ENCODE data around the gene ZFTA.

DNA sequence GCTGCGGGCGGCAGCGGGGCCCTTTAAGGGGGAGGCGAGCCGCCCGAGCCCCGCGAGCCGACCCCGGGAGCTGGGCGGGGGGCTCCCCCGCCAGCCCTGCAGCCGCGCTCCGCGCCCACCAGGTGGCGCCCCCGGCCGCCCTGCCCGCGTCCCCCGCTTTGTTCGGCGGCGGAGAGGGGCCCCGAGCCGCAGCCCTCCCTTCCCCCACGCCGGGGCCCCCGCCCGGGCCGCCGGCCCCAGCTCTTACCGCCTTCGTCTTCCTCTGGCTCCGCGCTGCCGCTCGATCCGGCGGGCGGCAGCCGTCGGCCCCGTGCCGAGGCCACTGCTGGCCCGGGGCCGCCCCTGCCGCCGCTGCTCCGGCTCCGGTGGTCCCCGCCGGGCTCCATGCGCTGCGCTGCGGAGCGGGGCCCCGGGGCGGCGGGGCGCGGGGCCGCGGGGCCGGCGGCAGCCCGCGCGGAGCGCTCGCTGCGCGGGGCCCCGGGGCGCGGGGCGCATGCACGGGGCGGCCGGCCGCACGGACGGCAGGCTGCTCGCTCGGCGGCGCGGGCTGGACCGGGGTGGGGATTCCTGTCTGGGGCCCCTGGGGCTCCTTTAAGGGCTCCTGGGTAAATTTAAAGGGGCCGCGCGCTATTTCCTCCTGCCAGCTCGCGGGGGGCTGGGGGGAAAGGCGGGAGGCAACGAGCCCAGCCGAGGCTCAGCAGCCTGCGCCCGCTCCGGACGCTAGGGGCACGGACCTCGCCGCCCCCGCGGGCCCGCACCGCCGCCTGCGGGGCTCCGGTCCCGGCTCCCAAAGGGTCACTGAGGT is at the start of gene ZFTA:
- TF ChIP-seq CTCF (IDR thresholded peaks at IDR 0.05) (peak; percentile 67), EZH2 (IDR thresholded peaks at IDR 0.05; ENCODE audit: borderline replicate concordance, insufficient read depth, low read depth, low read length, poor library complexity, severe bottlenecking) (no peak)

All from B cell (primary cell).